Measurements from ENCODE around the gene KRT10.
"Not testable (repeated sequence)": the region's sequence is repeated elsewhere in the genome, so short reads cannot be mapped to it uniquely, and the experiment has no call there.

KRT10 gene

GRCh38 chr17:40817103-40817682, 5.2 kb downstream of the KRT10 start:
- H3K4me3 ChIP-seq (ENCODE audit: low read depth, low read length): no peak overlapping the region
- TF ChIP-seq CTCF (IDR thresholded peaks at IDR 0.05; ENCODE audit: borderline replicate concordance, insufficient read depth, low read depth, low read length): no peak

- no peak overlapping the region for H3K4me3 ChIP-seq (ENCODE audit: low read depth, low read length)
- TF ChIP-seq CTCF (IDR thresholded peaks at IDR 0.05; ENCODE audit: borderline replicate concordance, insufficient read depth, low read depth, low read length): no peak
Observed at GRCh38 chr17:40816569-40816968, 5.8 kb downstream of the KRT10 start.

GRCh38 chr17:40815381-40815780, 7.0 kb downstream of the KRT10 start:
- H3K4me3 ChIP-seq (ENCODE audit: low read depth, low read length): no peak overlapping the region
- TF ChIP-seq CTCF (IDR thresholded peaks at IDR 0.05; ENCODE audit: borderline replicate concordance, insufficient read depth, low read depth, low read length): no peak

GRCh38 chr17:40814657-40815056, 7.8 kb downstream of the KRT10 start:
- not testable (repeated sequence) for H3K4me3 ChIP-seq (ENCODE audit: low read depth, low read length)

- H3K4me3 ChIP-seq (ENCODE audit: low read depth, low read length): no peak overlapping the region
- TF ChIP-seq CTCF (IDR thresholded peaks at IDR 0.05; ENCODE audit: borderline replicate concordance, insufficient read depth, low read depth, low read length): no peak
Observed at GRCh38 chr17:40813804-40814203, 8.6 kb downstream of the KRT10 start.

GRCh38 chr17:40812639-40813038, 9.8 kb downstream of the KRT10 start:
- no peak for TF ChIP-seq CTCF (IDR thresholded peaks at IDR 0.05; ENCODE audit: borderline replicate concordance, insufficient read depth, low read depth, low read length)
- H3K4me3 ChIP-seq (ENCODE audit: low read depth, low read length): no peak overlapping the region

- H3K4me3 ChIP-seq (ENCODE audit: low read depth, low read length): no peak overlapping the region
Observed at GRCh38 chr17:40810494-40810893, 11.9 kb downstream of the KRT10 start.

More at GRCh38 chr17:40810494-40810893, 11.9 kb downstream of the KRT10 start:
- no peak for TF ChIP-seq CTCF (IDR thresholded peaks at IDR 0.05; ENCODE audit: borderline replicate concordance, insufficient read depth, low read depth, low read length)

All from GM12875 (cell line).